Measurements from ENCODE around the gene PCSK6. TPM values are rescaled to one million over a fixed set of nuclear protein-coding genes. Genes with fewer than 3 reads are reported as not detected.

The PCSK6 gene
- total and polyA plus RNA-seq, 2 of the 8 experiments (the other 6 are each of a cell fraction or from before 2014, with no cell fraction given) = 1.9 to 4.0 TPM

GRCh38 chr15:101272584-101272983 is 216.9 kb downstream of the PCSK6 start (continued):
- no peak for TF ChIP-seq CHD7 (IDR thresholded peaks at IDR 0.05; ENCODE audit: insufficient replicate concordance, low read length)
- TF ChIP-seq SIN3A (conservative IDR thresholded peaks at IDR 0.05 in 1 of 2, IDR thresholded peaks at IDR 0.05 in 1 of 2; ENCODE audit: low read depth in 1 of 2, low read length in 2 of 2) = no peak
- no peak for TF ChIP-seq NANOG (IDR thresholded peaks at IDR 0.05; ENCODE audit: insufficient read depth, low read depth, low read length, poor library complexity, severe bottlenecking)
- no peak for TF ChIP-seq KDM5A (IDR thresholded peaks at IDR 0.05; ENCODE audit: low read length)
- no peak for TF ChIP-seq TCF12 (IDR thresholded peaks at IDR 0.05; ENCODE audit: low read depth, low read length)

Measured in H1 (cell line).